GM21825 (cell line): Measurements from ENCODE around the gene RAP2C.

ENCODE experiments used
- ATAC-seq: cut with Tn5 transposase; IDR thresholded peaks from one replicate; pipeline ENCODE4 v1.9.1; 2021; ENCODE audit warnings: mild to moderate bottlenecking, moderate library complexity; ENCODE audit not compliant: unreplicated experiment

RAP2C gene

DNA sequence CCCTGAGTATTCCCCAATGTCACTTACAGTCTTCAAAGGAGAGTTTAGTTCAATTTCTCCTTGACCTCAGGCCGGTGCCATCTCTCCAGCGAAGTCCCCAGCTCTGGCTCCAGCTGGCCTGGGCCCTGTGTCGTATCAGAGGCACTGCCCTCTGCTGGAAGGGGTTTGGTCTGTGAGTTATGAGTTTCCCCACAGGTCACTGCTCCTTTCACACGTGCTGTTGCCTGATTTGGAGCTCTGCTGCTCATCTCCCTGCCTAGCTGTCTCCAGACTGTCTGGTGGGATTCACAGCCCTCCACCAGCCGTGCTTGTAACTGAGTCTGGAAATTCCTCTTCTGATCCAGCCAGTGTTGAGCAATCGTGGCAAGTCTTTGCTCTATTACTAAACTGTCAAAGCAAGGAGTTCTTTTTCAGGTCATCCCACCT lies at the start of gene RAP2C:
RAP2C (minus strand) TSS at position 105 of the 426 bp plus-strand sequence. CDS start 2,179 bp downstream, outside the sequence.
- peak; percentile 61 for ATAC-seq

DNA sequence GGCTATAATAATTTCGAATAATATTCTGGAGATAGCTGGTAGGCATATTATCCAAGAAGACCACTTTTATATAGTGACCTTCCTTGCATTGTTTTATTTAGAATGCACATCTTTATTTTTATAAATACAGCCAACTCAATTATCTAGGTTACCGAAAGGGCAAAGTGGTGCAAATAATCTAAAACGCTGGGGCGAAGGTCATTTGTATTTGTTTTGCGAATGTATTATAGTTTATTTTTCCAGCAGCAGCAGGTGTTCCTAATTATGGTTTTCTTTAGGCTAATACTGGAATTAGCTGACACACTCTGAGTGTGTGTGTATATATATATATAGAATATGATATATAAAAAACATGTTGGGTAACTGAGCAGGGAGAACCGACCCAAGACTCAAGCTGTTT lies 48.1 kb upstream of the RAP2C start:
- ATAC-seq: no peak

DNA sequence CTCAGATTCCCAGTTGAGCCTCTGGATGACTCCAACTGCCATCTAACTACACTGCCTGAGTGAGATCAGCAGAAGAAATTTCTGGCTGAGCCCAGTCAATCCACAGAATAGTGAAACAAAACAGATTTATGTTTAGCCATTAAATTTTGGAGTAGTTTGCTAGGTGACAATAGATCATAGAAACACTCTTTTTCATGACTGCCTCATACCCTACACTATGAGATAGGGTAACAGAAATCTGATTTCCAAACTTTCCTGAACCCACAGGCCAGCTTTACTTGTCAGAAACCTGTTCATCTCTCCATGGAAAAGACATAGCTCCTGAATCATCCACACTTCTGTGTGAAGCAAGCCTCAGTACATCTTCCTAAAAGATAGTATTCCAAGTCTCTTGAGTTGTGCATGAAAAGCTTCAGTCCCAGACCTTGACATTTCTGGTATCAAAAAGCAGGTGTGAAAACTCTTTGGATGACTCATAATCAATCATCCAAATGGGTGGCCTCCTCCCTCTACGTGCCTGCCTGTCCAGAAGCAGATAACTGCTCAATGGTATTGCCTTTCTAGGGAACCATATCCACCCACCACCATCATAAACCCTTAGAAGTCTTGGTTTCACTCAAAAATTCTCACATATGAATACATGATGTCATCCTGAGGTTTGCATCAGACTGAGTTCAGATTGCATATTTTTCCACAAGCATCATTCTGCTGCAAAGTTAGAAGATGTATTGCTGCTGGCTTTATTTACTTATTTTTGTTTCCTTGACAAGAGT lies 47.5 kb upstream of the RAP2C start:
- no peak for ATAC-seq

DNA sequence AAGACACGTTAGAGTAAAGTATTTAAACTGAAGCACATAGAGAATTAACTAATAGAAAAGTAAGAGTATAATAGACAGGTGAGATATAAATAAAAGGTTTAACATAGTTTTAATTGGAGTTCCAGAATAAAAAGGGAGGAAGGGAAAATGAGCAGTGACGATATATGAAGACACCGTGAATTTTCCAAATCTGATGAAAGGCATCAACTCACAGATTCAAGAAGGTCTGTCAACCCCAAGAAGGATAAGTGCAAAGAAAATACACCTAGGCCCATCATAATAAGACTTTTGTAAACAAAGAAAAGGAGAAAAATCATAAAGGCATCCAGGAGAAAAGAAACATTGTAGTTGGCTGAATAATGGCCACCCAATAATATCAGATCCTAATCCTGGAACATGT lies 43.9 kb upstream of the RAP2C start:
- ATAC-seq: no peak

DNA sequence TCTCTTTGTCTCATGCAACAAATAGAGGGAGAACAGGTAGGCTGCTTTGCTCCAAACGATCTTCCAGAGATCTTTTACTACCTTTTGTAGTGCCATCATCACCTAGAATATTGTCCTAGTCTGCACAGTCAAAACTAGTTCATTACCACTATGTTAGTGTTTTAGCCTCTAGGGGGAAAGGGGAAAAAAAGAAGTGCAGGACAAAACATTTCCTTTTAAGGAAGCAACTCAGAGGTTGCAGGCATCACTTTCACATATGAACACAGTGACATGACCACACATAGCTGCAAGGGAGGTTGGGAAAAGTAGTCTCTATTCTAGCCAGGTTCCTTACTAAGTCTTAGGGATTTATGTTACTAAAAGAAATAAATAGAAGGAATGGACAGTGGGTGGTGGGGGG lies 39.3 kb upstream of the RAP2C start:
- no peak for ATAC-seq

DNA sequence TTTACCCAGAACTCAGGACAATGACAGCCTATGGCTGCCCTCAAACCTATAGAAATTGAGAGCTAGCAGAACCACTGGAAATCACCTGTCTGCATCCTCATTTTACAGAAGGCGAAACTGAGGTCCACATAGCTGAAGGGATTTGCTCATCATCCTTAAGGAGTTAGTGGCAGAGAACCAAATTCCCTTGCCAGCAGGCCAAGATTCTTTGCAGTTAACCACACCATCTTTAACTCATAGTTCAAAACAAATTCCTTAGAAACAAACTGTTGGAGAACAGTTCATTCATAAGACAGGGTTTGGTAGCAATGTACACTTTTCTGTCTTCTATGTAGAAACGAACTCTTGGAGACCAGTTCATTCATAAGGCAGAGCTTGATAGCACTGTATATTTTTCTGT lies 37.9 kb upstream of the RAP2C start:
- ATAC-seq: no peak

DNA sequence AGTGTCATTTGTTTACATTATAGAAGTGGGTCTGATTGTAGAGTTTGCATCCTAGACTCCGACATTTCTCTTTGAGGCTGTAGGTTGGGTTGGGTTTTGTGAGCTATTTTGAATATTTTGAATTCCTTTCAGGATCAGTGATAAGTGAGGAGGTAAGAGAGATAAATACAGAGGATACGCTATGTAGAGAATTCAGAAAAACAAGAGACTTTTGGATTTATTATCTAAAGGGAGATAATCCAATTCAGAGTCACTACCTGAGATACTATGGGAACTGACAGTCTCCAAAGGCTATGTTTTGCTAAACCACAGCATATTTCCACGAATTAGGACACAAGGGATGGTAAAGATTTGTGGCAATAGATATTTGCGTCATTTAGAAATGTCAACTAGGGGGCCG lies 16.9 kb upstream of the RAP2C start:
- ATAC-seq: no peak

DNA sequence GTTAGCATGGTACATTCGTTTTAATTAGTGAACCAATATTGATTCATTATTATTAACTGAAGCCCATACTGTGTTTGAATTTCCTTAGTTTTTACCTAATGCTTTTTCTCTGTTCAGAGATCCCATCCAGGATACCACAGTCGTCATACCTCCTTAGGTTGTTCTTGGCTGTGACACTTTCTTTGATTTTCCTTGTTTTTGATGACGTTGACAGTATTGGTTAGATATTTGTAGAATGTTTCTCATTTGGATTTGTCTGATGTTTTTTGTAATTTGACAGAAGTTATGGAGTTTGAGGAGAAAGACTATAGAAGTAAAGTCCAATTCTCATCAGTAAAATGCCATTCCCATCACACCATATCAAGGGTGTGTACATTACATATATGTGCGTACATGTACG lies 16.2 kb upstream of the RAP2C start:
- no peak for ATAC-seq

DNA sequence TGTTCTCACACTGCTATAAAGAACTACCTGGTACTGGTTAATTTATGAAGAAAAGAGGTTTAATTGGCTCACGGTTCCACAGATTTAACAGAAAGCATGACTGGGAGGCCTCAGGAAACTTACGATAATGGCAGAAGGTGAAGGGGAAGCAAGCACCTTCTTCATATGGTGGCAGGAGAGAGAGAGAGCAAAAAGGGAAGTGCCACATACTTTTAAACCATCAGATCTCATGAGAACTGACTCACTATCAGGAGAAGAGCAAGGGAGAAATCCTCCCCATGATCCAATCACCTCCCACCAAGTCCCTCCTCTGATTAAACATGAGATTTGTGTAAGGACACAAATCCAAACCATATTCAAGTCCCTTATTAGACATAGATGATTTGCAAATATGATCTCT lies 12.3 kb upstream of the RAP2C start:
- no peak for ATAC-seq

DNA sequence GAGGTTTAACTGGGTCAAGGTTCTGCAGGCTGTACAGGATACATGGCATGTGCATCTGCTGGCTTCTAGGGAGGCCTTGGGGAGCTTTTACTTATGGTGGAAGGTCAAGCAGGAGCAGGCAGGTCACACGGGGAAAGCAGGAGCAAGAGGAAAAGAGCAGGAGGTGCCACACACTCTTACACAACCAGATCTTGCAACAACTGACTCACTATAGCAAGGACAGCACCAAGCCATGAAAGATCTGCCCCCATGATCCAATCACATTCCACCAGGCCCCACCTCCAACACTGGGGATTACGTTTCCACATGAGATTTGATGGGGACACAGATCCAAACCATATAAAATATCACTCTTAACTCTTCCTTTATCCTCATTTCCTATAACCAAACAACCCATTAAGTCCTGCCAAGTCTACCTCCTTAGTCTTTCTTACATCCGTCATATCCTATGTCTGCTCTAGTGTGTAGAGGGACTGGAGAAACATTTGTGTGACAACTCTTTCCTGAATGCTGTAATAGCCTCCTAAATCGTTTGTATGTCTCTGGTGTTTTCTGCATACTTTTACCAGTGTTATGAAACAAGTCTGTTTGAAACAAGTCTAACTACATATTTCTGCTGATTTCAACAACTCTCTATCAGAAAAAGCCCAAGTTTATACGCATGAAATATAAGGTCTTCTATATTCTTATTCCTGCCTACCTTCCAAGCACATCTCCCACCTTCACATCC lies 8.3 kb upstream of the RAP2C start:
- ATAC-seq: no peak

DNA sequence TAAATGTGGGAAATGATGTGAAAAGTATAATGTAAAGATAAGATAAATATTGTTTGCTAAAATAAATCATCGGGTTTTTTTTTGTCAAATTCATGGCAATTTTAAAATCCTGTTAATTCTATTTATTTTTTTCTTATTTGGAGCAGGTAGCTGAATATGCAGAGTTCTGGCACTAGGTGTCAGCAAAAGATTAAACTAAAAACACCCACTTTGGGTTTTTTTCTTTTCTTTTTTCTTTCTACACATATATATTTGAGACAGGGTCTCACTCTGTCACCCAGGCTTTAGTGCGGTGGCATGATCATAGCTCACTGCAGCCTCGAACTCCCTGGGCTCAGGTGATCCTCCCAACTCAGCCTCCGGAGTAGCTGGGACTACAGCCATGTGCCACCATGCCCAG lies 6.9 kb upstream of the RAP2C start:
- ATAC-seq: no peak

DNA sequence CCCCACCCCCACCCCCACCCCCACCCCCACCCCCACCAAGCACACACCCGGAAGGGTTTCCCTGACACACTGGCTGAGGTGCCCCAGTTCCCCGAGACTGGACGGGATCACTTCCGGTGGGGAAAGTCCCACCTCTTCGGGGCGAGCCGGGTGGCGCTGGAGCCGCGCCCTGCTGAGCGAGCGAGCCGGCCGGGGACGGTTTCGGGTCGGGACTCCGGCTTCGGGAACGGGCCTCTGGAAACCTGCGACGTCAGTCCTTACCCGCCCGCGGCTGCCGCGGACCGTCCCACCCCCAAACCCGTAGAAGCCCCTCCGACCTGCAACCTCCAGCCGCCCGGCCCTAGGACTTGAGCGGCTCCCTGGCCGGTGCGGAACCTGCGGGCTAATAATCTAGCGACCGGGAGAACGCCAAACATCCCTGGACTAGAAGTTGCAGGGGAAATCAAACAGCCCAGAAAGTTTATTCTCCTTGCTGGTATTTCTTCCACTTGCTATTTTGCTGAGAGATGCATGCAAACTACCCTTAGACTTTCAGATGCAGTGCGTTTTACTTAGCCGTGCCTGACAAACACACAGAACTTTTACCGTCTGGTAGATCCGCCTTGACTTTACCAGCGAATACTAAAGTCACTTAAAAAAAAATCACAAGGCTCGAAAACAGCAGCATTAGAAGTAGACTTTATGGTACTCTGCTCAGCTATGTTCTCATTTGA lies 991 bp downstream of the RAP2C start:
- ATAC-seq: peak; percentile 52

DNA sequence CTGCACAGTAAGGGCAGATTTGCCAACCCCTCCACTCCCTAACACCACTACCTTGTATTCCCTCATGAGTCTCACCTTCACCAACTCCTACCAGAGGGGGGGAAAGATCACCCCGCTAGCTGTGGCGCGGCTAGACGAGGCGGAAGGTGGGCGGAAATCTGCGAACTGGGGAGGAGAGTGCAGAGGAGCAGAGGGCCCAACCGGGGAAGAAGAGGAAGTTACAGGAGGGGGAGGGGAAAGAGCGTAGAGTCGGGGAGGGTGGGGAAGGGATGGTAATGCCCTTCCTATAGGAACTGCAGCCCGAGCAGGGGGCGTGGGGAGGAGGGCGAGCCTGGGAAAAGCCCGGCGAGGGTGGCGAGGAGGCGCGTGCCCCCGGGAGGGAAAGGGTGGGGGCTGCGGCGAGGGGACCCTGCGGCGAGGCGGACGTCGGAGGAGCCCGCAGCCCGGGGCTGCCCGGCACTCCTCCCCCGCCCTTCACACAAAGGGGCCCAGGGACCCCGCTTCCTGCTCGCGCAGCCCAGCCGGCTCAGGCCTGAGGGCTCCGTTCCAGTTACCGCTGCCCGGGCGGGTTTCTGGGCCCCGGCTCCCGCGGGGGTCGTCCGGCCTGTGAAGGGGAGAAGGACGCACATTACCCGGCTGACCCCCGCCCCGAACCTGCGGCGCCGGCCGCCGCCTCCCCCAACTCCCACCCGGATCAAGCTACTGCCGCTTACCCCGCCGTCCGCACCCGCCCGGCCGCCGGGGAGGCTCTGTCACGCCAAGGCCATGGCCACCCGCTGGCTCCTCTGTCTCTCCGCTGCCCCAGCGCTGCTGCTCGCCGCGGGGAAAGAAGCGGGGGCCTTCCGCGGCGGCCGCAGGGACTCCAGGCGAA lies 1.8 kb downstream of the RAP2C start:
- ATAC-seq: peak; percentile 62

DNA sequence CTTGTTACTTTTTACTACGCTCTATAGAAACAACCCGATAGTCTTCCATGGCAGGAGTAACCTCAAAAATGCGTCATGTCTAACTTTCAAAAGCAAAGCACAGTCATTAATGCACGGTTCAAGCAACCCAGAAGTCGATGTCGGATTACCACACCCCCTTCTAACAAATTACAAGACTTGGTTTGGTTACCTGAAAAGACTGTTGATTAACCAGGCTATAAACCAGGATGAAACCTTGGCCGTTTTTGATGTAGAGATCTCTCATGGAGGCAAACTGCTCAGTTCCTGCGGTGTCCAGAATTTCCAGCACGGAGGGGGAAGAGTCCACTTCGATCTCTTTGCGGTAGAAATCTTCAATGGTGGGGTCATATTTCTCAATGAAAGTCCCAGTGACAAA lies 2.4 kb downstream of the RAP2C start:
- ATAC-seq: peak; percentile 2

DNA sequence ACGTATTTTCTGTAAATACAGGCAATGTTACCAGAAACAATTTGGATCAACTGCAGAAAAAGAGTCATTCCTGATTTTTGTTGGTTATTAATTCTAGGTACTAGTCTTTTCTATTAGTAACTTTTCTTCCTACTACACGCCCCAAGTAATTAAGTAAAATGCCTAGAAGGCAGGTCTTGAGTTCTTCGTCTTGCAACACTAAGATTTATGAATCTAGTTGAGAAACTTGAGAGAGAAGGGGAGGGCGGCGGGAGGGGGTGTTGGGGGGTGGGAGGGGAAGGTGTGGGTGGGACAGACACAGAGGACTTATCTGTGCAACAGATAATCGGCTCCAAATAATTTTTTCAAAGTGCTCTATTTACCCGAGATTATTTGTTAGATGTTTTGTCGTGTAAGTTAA lies 3.0 kb downstream of the RAP2C start:
- no peak for ATAC-seq

DNA sequence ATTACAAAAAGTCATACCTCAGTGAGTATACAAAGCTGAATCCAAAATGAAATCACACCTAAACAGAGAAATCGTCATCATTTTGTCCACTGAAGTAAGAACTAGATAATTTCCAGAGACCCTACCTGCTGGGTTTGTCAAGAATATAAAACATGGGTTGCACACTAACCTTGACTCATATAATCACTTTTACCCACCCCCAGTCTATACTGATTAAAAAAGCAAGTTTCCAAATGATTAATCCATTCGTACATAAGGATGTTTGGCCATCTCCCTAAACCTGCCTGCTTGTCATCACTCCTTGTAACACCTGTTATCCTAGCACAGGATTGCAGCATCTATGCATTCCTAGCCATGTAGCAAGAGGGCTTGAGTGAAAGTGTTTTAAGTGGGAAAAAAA lies 4.7 kb downstream of the RAP2C start:
- ATAC-seq: no peak

DNA sequence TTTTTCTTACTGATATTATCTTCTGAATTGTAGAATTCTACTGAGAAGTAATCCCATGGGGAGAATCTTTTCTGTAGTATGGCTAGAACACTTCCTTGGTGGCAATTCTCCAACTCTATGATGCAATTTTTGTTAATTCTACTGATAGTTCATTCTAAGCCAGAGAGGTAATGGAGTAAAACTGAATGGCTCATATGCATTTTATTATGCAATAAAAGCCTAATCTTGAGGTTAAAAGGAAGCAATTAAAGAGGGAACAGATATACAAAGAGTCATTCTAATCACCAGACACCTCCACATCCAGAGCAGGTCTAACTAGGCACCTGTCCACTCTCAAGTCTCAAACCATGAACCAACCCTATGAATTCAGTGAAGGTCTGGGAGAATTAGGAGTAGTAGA lies 9.7 kb downstream of the RAP2C start:
- no peak for ATAC-seq

DNA sequence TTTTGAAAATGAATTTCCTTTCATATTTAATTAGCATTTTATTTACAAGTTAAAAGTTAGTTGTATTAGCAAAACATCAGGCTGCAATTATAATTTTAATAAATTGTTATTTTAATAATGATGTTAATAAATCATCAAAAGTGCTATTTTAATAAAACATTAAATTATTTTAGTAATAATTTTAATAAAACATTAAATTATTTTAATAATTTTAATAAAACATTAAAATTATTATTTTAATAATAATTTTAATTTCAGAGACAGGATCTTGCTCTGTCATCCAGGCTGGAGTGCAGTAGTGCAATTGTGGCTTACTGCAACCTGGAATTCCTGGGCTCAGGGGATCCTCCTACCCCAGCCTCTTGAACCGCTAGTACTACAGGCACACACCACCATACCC lies 10.8 kb downstream of the RAP2C start:
- ATAC-seq: no peak

DNA sequence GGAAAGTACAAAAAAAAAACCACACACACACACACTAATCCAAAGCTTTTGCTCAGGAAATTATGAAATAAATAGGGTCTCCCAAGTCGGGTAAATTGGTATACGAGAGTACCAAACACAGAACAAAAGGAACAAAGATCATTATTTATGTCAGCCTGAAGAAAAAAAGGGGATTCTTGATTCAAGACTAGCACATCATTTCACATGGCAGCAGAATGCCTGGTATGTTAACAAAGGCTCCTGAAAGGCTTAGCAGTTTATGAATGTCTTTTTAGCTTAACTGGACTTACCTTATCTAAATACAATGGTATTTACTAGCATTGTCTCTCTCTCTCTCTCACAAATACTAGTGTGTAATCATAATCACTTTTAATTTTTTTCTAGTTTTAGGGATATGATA lies 11.3 kb downstream of the RAP2C start:
- no peak for ATAC-seq

DNA sequence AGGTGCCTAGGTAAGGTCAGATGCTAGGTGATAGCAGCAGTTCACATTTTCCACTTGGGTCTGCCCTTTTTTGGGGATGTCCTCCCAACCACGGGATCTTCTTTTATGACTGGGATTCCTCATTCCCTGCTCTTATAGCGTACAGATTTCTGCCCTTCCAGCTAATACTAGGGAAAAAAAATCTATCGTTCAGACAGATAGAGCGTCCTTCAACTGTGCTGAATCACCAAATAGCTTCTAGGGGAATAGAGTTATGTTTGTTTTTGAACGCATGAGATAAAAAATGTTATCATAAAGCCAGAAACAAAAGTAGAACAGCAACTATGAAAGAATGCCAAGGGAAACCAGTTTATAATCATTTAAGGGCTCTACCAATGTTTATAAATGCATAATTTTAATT lies 13.0 kb downstream of the RAP2C start:
- ATAC-seq: no peak

DNA sequence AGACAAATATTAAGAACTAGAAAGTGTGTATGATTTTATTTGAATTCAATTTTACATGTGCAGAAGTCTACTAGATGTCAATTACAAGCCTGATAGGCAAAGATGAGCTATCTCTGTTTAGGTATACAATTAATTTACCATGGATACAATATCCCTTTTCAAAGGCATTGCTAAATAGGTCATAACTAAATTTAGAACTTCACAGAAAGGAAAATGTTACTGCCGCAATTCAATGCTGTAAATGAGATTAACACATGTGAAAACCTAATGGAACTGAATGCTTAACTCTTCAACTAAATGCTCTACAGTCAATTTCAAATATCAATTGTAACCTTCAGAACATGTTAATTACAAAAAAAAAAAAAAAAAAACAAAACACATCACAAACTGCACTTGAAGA lies 14.6 kb downstream of the RAP2C start:
- no peak for ATAC-seq
